Measurements from ENCODE around the gene PPFIA4. TPM values are rescaled to one million over a fixed set of nuclear protein-coding genes. Genes with fewer than 3 reads are reported as not detected.
"Not testable (repeated sequence)": the region's sequence is repeated elsewhere in the genome, so short reads cannot be mapped to it uniquely, and the experiment has no call there.

Gene PPFIA4
- total RNA-seq, 1 donor from 2014 or later, result 22.2 TPM

- TF ChIP-seq CTCF (IDR thresholded peaks at IDR 0.05), result no peak
- H3K4me3 ChIP-seq, result peak within 1 kb of the TSS; percentile 78 to 89
- peaks cover 13 to 31% of the 10 kb centered on the region in 2 donors for H3K36me3 ChIP-seq
- intact Hi-C loops (cut with DNase I), result loop anchor here (1.0 to 2.0 kb wide), 5 partner anchors 40 to 200 kb away; partner anchors contain the start of genes ADIPOR1, CYB5R1, KLHL12 and RABIF
- H3K4me1 ChIP-seq, result peaks cover 6 to 14% of the 10 kb centered on the region in 2 donors
- DNase-seq (ENCODE audit: low spot score in 2 of 2), result peak; percentile 83 to 97
- no peaks in the 10 kb centered on the region for H3K9me3 ChIP-seq
- peak within 1 kb of the TSS; percentile 79 to 95 for H3K27ac ChIP-seq
- no peaks in the 10 kb centered on the region for H3K27me3 ChIP-seq
Measured at GRCh38 chr1:203006948-203007871, 19.1 kb upstream of the PPFIA4 start, which contains the start of gene TMEM183A. Gene TMEM183A, plus strand, starts transcription at chr1:203007374. Its CDS starts 92 bp downstream, at chr1:203007466.

- Histone ChIP-seq H3K4me1 (peaks cover 6 to 14% of the 10 kb centered on the region in 2 donors), H3K27me3 (no peaks in the 10 kb centered on the region), H3K36me3 (peaks cover 26 to 51% of the 10 kb centered on the region in 2 donors), H3K9me3 (no peaks in the 10 kb centered on the region), H3K27ac (no peak overlapping the region), H3K4me3 (peak overlapping the region in 1 of 2 donors; percentile 78)
- DNase-seq (ENCODE audit: low spot score in 2 of 2), result no peak
- intact Hi-C loops (cut with DNase I), result loop anchor here (1.0 kb wide), 1 partner anchor 30 kb away; no protein-coding TSS in a partner anchor
- no peak for TF ChIP-seq CTCF (IDR thresholded peaks at IDR 0.05)
Measured at GRCh38 chr1:203009185-203009584, 17.1 kb upstream of the PPFIA4 start.

GRCh38 chr1:203011582-203011981, 14.7 kb upstream of the PPFIA4 start:
- TF ChIP-seq CTCF (IDR thresholded peaks at IDR 0.05), result no peak
- H3K36me3 ChIP-seq, result peaks cover 50 to 75% of the 10 kb centered on the region in 2 donors
- intact Hi-C loops (cut with DNase I), result no loop called here

GRCh38 chr1:203017061-203017460, 9.2 kb upstream of the PPFIA4 start:
- intact Hi-C loops (cut with DNase I), result no loop called here
- H3K36me3 ChIP-seq, result peaks cover 85 to 100% of the 10 kb centered on the region in 2 donors

More at GRCh38 chr1:203011582-203011981, 14.7 kb upstream of the PPFIA4 start:
- H3K4me1 ChIP-seq, result peaks cover 6 to 14% of the 10 kb centered on the region in 2 donors
- no peaks in the 10 kb centered on the region for H3K27me3 ChIP-seq
- no peak for DNase-seq (ENCODE audit: low spot score in 2 of 2)
- no peaks in the 10 kb centered on the region for H3K9me3 ChIP-seq
- H3K27ac ChIP-seq, result no peak overlapping the region
- H3K4me3 ChIP-seq, result no peak overlapping the region

GRCh38 chr1:203017692-203018091, 8.6 kb upstream of the PPFIA4 start:
- no peaks in the 10 kb centered on the region for H3K4me1 ChIP-seq
- no peak for TF ChIP-seq CTCF (IDR thresholded peaks at IDR 0.05)
- intact Hi-C loops (cut with DNase I), result no loop called here
- DNase-seq (ENCODE audit: low spot score in 2 of 2), result no peak
- H3K27me3 ChIP-seq, result no peaks in the 10 kb centered on the region
- H3K36me3 ChIP-seq, result peaks cover 89 to 98% of the 10 kb centered on the region in 2 donors
- no peak overlapping the region for H3K27ac ChIP-seq
- H3K9me3 ChIP-seq, result no peaks in the 10 kb centered on the region
- no peak overlapping the region for H3K4me3 ChIP-seq

More at GRCh38 chr1:203017061-203017460, 9.2 kb upstream of the PPFIA4 start:
- no peaks in the 10 kb centered on the region for H3K9me3 ChIP-seq
- no peak overlapping the region for H3K4me3 ChIP-seq
- TF ChIP-seq CTCF (IDR thresholded peaks at IDR 0.05), result no peak
- DNase-seq (ENCODE audit: low spot score in 2 of 2), result no peak
- H3K4me1 ChIP-seq, result no peaks in the 10 kb centered on the region
- H3K27ac ChIP-seq, result no peak overlapping the region
- H3K27me3 ChIP-seq, result no peaks in the 10 kb centered on the region

- H3K36me3 ChIP-seq, result peaks cover 43 to 57% of the 10 kb centered on the region in 2 donors
- H3K4me3 ChIP-seq; DNase-seq (ENCODE audit: low spot score in 2 of 2); intact Hi-C loops (cut with DNase I); H3K9me3 ChIP-seq; H3K4me1 ChIP-seq; H3K27ac ChIP-seq; H3K27me3 ChIP-seq: not testable (repeated sequence)
Measured at GRCh38 chr1:203022855-203023254, 3.4 kb upstream of the PPFIA4 start.
